ENCODE data around the gene GALNT18.
"Not testable (repeated sequence)": the region's sequence is repeated elsewhere in the genome, so short reads cannot be mapped to it uniquely, and the experiment has no call there.

The GALNT18 gene

DNA sequence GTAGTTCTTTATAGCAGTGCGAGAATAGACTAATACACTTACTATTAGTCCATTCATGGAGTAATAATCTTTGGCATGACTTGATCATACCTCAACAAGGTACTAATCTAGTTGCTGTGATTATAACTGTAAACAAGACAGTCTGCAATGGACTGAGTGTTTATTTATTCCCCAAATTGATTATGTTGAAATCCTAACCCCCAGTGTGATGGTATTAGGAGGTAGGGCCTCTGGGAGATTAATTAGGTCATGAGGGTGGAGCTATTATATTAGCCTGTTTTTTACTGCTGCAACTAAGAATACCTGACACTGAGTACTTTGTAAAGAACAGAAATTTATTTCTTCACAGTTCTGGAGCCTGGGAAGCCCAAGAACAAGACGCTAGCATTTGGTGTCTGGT is 237.8 kb downstream of the GALNT18 start:
- no peak for DNase-seq (ENCODE audit: low spot score)

DNA sequence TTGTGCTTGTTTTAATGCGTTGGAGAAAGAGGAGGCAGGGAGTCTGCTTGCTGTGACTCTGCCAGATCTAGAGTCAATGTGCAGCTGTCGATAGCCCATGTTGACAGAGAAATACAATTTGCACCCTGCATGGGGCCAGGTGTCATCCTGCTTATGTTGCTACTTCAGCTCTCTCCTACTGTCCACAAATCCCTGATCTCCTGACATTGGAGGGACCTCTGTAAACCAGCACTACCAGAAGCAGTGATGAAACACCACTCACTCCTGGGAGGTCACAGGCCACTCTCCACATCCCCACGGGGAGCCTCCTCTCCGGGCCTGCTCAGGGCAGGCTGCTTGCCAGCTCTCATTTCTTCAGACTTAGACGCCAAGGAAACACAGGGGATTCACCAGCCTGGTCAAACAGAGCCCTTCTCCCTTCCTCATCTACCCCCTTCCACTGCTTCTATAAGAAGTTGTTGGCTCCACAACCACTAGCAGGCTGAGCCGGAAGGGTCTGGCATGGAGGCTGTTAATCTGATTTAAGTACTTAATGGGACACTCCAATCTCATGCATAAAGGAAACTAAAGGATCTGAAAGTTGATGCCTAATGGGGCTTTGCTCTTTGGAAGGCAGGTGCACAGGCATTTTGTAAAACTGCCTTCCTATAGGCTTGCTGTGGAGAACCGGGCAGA is 238.8 kb downstream of the GALNT18 start:
- DNase-seq (ENCODE audit: low spot score), result no peak

DNA sequence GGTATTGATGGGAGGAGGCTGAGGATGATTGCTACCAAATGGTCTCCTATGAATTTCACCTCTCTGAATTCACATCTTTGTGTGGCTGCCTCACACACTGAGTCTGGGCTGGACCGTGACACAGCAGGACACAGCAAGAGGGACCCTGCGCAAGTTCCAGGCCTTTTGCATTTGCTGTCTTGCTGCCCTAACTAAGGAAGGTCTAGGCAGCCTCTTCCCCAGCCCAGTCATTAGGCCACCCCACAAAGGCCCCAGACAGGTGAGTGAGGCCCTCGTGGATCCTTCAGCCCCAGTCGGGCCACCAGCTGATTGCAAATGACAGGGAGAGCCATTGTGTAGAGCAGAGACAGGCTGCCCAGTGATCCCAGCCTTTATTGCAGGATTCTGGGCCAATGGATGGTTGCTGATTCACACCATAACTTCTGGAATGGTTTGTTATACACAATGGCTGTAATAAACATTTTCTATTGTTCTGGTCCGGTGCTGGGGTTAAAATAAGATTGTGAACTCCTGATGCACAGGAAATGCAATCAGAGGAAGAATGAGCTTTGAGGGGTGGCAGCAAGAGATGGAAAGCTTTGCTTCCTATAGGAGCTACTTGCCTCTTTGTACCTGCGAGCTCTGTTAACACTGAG is 240.2 kb downstream of the GALNT18 start:
- DNase-seq (ENCODE audit: low spot score), result no peak

DNA sequence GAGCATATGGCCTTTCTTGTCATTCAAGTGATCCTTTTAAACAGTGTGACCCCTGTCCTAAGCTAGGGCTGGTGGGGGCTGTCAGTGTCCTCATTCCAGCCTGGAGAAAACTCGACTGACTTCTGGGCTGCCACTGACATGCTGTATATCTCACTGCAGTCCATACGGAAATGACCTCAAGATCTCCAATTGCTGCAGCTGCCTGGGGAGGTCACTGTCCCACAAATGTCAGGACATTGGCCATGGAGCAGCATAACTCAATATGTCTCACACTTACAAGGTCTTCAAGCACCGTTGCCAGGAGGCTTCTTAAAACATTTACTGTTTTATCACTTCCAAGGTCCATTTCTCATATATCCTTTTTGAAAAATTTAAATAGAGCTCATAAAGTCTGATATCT is 240.9 kb downstream of the GALNT18 start:
- no peak for DNase-seq (ENCODE audit: low spot score)

DNA sequence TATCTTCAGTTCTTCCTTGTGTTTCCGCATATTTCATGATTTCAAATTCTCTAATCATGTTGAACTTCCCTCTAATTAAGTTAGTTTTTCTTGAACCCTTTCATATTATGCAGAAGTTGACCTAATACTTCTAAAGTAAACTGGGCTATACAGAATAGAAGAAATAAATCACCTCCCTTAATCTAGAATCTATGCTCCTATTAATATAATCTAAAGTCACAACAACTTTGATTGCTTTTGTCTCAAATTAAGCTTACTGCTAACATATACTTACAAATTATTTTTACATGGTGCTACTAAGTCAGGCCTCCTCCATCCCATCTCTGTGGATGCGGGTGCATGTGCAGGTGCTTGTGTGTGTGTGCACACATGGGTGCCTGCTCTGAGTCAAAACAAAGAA is 241.5 kb downstream of the GALNT18 start:
- no peak for DNase-seq (ENCODE audit: low spot score)

DNA sequence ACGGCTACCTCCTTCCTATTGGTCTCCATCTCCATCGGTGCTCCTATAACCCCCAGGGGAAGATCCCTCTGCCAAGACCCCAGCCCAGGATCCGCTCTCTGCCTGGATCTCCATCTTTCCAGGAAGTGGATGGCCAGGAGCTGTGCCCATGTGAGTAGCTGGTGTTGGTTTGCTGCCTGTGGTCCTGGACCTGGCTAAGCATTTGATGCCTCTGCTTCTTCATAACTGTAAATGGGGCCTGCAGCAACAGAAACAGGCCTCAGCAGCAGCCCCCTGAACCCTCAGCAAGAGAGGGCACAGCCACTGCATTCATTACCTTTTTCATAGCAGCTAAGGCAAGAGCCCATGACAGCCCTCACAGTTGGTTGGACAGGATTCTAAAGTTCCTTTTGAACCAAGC is 242.1 kb downstream of the GALNT18 start:
- DNase-seq (ENCODE audit: low spot score), result no peak

DNA sequence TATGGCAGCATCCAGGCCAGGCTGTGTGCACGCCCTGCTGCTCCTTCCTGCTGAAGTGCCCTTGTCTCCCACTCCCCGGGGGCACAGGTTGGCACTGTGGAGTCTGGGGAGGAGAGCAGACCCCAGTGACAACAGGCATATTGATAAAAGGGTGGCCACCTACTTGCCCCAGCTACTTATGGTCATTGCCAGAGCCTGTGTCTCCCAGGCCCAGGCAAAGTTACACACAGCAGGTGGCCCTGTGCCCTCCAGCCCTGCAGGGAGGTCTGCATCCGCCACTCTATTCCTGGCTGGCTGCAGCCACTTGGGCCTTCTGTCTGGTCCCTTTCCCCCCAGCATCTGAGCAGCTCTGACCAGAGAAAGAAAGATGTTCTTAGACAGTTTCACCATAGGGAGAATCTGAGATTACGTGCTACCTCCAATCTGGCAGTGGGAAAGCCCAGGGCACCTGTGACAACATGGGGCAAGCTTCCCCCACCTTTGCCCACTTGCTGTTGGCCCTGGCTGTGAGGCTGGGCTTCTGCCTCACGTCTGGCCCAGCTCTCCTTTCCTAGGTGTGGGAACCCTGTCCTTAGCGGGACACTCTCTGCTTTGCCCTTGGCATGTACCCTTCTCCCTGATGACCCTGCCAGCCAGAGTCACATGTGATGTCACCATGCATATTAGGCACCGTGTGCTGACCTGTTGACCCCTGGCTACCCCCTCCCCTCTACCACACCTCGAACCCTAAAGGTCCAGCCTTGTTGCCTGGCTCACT is 243.4 kb downstream of the GALNT18 start:
- DNase-seq (ENCODE audit: low spot score), result no peak

DNA sequence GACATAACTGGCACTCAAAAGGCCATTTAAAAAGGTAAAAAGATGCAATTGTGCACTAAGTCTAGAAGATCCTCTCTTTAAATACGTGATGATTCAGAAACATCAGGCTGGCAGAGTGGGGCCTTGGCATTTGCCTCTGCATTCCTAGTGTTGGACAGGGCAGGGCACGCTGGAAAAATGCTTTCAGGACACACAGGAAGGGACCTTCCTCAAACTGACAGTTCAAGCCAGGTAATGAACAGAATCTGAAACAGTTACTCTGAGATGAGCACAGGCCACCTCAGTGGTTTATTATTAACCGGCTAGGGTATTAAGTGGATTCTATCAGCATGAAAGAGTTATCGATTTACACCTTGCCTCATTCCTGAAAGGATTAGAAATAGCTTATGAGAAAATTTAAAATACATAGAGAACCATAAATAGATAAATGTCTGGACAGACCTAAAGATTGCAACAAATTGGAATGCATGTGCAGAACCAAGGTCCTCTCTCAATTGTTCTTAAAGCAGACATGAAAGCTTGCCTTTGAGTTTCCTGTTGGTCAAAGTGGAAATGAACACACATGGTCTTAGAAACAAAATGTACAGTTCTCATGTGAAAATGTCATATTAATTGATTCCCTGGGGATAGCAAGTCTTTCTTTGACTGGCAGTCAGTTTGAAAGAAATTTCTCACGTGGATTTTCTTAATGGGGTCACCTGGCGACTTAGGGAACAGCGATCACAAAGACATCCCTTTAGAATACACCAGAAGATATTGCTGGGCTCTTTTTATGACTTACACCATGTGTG is 247.3 kb downstream of the GALNT18 start:
- DNase-seq (ENCODE audit: low spot score), result no peak

DNA sequence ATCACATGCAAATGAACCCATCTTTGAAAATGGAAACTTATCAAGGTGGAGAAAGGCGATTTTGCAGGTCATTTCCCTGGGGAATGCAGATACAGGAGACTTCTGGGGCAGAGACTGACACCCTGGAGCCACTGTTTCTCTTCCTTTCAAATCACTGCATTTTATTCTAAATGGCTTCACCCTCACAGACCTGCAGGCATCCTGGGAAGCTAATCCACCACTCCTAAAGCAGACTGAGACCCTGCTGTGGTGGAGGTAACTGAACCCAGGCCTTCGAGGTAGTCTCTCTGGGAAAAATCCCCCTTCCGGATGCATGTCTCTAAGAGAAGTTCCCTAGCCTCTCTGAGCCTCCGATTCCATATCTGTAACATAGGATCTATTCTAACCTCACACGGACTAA is 247.9 kb downstream of the GALNT18 start:
- DNase-seq (ENCODE audit: low spot score), result no peak

DNA sequence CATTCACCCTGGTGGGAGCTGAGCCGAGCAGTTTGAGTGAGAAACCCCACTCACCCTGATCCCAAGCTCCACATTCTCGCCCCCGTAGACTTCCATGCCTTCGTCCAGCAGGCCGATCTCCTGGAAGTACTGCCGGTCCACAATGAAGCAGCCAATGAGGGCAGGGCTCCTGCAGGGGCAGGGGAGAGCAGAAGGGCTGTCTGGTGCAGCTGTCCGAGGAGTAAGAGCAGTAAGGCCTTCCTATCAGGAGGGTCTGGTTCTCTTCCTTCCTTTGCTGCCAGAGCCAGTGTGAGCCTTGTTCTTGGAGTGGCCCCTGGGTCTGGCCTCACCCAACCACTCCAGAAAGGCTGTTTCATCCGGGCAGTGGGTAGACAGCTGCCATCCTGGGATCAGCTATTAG is 249.3 kb downstream of the GALNT18 start:
- DNase-seq (ENCODE audit: low spot score), result no peak

DNA sequence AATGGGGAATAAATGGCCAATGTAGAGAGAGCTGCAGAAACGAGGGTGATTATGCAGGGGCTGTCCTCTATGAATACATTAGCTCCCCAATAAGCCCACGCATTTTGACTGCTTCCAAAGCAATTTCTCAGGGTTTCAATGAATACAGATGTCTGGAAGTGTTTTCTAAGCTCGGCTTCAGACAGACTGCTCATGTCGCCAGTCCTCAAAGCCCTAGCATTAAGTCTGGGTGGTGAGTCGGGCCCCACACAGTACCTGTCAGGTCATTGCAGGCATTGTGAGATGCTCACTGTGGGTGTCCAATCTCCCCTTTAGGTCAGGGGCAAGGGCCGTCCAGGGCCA is 250.9 kb downstream of the GALNT18 start:
- no peak for DNase-seq (ENCODE audit: low spot score)

DNA sequence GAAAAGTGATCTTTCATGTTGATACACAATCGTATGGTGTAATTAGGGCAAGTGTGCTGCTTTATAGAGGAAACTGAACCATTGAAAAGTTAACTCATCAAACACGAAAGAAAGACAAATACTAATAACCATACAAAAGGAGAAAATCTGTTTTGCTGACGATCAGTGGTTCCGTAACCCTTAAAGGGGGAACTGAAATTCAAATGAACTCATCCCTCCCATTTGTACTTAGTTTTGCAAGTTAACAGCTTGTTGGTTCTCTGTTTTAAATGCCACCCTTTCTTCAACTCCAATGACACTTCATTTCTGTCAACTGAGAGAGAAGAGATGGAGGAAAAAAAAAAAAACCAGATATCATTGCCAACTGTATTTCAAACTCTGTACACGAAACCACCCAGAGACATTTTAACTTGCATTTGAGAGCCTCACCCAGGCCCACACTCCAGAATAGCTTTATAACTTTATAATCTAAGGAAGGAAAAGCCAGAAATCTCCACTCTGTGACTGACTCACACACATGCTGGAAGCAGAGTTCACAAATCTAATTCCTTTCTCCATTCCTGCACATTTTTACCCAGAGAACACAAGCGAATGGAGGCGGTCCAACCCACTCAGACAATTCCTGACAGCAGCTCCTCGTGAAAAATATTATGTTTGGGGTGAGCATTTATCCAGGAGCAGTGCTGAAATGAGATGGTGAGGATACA is 251.4 kb downstream of the GALNT18 start:
- no peak for DNase-seq (ENCODE audit: low spot score)

DNA sequence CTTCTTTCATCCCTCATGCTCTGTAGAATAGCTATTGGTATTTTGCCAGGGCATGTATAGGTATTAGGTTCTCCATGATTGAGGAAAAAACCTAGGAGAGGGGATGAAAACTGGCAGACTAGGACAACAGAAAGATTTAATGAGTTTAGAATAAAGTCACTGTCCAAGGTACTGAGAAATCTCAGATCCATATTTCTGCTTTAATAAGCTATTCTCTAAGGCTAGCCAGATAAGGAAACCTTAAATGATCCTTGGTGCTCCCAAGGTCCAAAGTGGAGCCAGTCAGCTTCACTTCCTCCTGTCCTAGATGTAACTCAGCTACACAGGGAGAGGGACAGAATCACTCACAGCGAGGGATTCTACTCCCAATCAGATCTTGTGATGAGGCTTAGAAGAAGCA is 255.0 kb downstream of the GALNT18 start:
- no peak for DNase-seq (ENCODE audit: low spot score)

DNA sequence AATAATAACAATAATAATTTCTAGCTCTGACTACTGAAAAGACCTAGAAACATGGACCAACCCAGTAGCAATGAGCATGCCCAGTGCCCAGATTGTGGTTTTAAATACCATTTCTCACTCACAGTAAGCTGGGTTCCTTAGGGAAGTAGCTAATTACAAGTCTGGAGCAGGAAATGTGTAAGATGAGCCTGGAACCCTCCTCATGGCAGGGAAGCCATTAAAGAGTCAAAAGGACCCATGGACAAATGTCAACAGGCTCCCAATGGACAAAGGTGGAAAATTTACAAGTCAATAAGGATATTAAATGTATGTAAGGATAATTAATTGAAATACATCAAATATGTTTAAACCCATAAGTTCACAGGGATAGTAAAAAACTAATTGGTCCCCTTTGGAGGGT is 258.1 kb downstream of the GALNT18 start:
- DNase-seq (ENCODE audit: low spot score), result no peak

DNA sequence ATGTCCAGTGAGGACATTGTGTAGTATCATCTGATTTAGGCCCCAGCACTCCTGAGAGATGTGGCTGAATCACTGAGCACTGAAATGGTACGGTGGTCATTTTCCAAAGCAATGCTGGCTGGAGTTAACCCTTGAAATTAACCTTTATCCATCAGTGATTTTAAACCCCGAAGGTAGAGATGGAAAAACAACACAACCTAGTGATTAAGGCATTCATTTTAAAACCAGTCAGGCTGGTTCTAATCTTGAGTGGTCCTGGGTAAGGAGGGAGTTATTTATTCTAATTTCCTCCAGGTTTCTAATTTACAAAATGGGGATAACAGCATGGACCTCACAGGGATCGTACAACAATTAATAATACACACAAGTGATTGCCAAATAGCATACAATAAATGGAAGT is 262.2 kb downstream of the GALNT18 start:
- no peak for DNase-seq (ENCODE audit: low spot score)

DNA sequence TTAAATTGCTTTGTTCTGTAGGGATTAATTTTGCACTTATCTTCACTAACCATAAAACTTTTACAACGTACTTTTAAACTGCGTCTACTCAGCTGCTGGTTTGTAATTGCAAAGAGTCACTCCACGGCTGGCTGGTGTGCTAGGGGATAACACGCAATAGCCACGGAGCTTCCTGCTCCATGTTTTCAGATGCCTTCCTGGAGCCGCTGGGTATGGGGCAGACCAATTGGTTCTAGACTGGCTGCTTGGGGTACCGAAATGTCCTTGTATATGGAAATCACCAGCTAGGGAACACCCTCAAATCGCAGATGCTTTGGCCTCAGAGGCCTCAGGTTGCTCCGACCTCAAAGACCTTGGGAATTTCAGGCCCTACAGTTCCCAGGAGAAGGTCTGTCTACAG is 265.0 kb downstream of the GALNT18 start:
- no peak for DNase-seq (ENCODE audit: low spot score)

DNA sequence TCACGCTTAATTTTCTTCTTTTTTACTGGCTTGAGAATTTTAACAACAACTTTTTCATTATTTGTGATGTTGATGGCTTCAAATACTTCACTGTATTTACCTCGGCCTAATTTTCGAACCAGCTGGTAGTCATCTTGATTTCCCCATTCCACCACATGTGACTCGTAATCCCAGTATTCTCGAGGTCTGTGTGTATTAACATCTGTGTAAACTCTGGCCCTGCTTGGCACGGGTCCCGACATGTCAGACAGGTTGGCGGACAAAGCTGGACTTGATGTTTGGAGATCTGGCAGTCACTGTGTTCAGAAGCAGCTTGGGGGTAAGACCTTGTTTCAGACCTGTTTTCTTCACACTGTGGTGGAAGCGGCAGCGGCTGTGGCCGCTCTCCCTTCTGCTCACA is 268.9 kb downstream of the GALNT18 start, which contains the start of gene CSNK2A3:
Gene CSNK2A3 (minus strand): TSS at position 373 of the 400 bp plus-strand sequence. CDS start 131 bp downstream, at position 242.
- not testable (repeated sequence) for DNase-seq (ENCODE audit: low spot score)

DNA sequence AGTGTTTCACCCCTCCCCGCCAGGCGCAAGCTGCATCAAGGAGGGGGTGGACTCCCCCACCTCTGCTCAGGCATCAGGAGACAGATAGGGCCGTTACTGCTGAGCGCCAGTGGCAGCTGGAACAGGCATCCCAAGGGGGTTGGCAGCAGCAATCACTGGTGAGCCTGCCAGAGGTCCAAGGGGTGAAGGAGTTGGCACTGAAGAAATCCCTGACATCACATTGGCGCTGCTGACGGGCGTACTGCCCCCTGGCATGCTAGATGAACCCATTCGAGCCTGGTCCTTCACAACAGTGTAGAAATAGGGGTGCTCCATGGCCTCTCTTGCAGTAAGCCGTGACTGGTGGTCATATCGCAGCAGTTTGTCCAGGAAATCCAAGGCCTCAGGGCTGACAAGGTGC is 270.0 kb downstream of the GALNT18 start:
- not testable (repeated sequence) for DNase-seq (ENCODE audit: low spot score)

DNA sequence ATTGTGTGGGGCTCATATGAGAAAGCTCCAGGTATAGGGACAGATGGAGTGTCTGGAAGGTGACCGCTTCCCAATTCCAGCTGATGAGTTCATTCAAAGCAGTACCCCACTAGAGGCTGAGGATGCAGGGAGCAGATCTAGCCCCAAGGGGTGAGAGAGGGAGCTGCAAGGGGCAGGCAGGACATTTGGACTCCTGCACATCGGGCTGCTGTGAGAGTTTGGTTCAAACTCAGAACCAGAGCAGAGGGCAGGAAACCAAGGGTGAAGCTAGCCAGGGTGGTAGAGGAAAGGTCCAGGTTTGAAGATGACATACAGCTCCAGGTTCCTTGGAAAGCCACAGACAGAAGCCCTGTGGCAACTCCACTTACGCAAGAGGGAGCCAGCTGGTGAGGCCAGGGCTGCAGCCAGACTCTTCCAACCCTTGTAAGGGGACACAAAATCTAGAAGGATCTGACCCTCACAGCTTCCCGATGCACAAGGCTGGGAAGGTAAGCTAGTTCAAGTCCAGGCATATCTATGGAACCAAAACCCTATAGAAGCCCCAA is 270.7 kb downstream of the GALNT18 start:
- no peak for DNase-seq (ENCODE audit: low spot score)

DNA sequence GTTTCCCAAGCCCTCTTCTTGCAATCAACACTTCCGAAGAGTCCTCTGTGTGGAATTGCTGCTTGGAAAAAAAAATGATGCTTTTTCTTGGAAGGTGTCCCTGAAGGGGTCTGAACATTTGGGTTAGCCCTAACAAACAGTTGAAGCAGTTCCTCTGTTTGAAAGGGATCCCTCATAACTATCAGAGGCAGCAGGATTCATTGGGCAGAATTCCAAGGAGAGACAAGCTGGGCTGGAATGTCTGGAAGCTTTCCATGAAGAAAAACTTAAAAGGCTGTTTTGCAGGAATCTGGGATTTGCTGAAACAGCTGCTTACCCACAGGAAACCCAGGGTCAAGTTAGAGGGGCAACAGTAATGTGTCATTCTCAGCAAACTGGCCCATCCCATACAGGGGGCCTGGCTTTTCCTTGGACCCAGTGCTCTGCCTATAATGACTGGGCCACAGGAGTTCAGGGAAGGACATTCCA is 271.9 kb downstream of the GALNT18 start:
- no peak for DNase-seq (ENCODE audit: low spot score)

DNA sequence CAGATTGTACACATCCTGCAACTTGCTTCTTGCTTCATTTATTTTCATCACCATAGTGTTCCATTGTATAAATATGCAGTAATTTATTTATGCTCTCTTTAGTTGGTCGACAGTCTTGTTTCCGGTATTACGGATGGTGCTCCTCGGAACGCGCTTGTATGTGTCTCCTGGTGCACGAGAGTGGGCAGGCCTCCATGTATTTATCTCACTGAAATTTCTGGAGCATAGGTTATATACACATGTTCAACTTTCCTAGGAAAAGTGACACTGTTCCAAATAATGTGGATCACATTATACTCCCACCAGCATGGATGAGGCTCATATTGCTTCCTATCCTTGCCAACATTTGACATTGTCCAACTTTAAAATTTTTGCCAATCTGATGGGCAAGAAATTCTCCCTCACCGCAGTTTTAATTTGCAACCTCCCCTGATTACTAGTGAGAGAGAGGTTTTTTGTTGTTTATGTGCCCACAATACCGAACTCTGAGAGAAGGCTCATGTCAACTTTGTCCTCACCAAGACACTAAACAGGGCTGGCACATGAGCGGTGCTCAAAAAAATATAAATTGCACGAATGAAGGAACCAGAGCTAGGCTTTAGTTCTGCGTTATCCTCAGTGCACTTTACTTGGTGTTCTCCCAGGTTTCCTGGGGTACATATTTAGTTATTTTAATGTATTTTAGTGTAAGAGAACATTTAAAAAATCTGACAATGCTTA is 272.5 kb downstream of the GALNT18 start:
- no peak for DNase-seq (ENCODE audit: low spot score)
